ENCODE measurements around the gene KCNG1. TPM values are rescaled to one million over a fixed set of nuclear protein-coding genes. Genes with fewer than 3 reads are reported as not detected.

The KCNG1 gene
- total RNA-seq, 1 donor from 2014 or later = 78.8 TPM

DNA sequence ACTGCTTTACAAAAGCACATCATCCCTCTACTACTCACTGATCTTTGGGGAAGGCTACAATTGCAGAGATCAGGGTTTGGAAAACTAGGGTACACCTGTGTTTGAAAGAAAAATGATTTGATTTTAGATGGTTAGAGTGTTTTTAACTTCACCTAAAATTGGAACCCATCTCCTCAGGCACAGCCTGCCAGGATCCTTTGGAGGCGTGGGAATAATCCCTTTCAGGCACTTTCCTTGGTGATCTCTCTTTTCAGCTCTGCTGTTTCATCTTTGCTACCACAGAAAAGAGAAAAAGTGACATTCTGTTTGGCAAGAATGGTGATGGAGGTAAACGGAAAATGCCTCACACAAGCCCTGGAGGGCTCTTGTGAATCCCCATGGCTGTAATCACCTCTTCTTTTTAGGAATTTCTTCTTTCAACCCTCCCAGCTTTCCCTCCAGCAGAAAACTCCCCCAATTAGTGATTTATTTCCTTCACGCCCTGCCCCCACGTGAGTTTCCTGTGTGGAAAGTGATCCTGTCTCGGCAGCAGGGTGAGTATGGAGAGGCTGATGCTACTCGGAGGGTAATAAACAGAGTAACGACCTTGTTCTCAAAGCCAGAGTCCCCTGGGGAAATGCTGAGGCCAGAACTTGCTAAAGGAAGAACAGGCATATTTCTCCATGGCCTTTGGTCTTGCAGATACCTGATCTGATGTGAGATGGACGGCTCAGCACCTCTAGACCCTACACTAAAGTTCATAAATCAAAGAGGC is 9.2 kb downstream of the KCNG1 start:
- DNase-seq (ENCODE audit: extremely low spot score, unreplicated experiment) = no peak
- no peaks in the 10 kb centered on the region for H3K27me3 Mint-ChIP-seq
- H3K27ac Mint-ChIP-seq = peak overlapping the region; percentile 23
- H3K4me1 Mint-ChIP-seq (ENCODE audit: unreplicated experiment) = peaks cover 37% of the 10 kb centered on the region
- TF ChIP-seq, protein P1, sequence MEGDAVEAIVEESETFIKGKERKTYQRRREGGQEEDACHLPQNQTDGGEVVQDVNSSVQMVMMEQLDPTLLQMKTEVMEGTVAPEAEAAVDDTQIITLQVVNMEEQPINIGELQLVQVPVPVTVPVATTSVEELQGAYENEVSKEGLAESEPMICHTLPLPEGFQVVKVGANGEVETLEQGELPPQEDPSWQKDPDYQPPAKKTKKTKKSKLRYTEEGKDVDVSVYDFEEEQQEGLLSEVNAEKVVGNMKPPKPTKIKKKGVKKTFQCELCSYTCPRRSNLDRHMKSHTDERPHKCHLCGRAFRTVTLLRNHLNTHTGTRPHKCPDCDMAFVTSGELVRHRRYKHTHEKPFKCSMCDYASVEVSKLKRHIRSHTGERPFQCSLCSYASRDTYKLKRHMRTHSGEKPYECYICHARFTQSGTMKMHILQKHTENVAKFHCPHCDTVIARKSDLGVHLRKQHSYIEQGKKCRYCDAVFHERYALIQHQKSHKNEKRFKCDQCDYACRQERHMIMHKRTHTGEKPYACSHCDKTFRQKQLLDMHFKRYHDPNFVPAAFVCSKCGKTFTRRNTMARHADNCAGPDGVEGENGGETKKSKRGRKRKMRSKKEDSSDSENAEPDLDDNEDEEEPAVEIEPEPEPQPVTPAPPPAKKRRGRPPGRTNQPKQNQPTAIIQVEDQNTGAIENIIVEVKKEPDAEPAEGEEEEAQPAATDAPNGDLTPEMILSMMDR (conservative IDR thresholded peaks at IDR 0.05) = no peak
- peak overlapping the region; percentile 6 for H3K4me3 Mint-ChIP-seq
- peaks cover 16% of the 10 kb centered on the region for H3K36me3 Mint-ChIP-seq
- no peaks in the 10 kb centered on the region for H3K9me3 Mint-ChIP-seq

DNA sequence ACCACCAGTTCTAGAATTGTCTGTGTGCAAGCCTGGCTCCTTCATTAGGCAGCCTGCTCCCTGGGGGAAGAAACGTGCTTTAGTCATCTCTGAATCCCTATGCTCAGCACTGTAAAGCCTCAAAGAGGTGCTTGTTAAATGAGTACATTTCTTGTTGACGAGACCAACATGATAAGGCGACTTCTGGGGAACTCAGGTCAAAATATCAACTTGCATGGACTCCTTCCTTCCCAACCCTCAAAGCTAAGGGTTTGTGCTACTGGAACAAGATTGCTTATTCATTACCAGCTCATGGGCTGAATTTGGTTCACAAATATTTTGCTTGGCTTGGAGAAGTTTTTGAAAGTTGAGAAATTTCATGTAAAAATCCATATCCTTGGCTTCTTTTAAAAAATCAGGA is 10.6 kb downstream of the KCNG1 start:
- no peaks in the 10 kb centered on the region for H3K27me3 Mint-ChIP-seq
- H3K36me3 Mint-ChIP-seq = peaks cover 13% of the 10 kb centered on the region
- no peak for DNase-seq (ENCODE audit: extremely low spot score, unreplicated experiment)
- TF ChIP-seq, protein P1 (conservative IDR thresholded peaks at IDR 0.05) = no peak
- no peak overlapping the region for H3K27ac Mint-ChIP-seq
- no peak overlapping the region for H3K4me3 Mint-ChIP-seq
- H3K9me3 Mint-ChIP-seq = no peaks in the 10 kb centered on the region
- H3K4me1 Mint-ChIP-seq (ENCODE audit: unreplicated experiment) = peaks cover 31% of the 10 kb centered on the region

DNA sequence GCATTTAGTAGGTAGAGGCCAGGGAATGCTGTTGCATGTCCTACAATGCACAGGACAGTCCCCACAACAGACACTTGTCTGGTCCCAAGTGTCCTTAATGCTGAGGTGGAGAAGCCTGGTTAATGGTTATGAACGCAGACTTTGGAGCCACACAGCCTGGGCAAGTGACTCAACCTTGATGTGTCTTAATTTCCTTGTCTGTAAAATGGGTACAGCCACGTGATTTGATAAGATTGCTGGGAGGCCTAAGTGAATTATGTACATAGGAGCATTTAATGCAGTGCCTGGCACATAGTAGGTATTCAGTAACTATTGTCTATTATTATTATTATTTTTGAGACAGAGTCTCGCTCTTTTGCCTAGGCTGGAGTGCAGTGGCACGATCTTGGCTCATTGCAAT is 11.4 kb downstream of the KCNG1 start:
- Mint-ChIP-seq H3K27ac (no peak overlapping the region), H3K9me3 (no peaks in the 10 kb centered on the region), H3K27me3 (no peaks in the 10 kb centered on the region), H3K4me1 (ENCODE audit: unreplicated experiment) (peaks cover 24% of the 10 kb centered on the region), H3K4me3 (no peak overlapping the region), H3K36me3 (peaks cover 7% of the 10 kb centered on the region)
- DNase-seq (ENCODE audit: extremely low spot score, unreplicated experiment) = no peak
- TF ChIP-seq, protein P1 (conservative IDR thresholded peaks at IDR 0.05) = no peak

GRCh38 chr20:51010932-51011331 is 12.0 kb downstream of the KCNG1 start:
- peaks cover 11% of the 10 kb centered on the region for H3K36me3 Mint-ChIP-seq
- H3K9me3 Mint-ChIP-seq = no peaks in the 10 kb centered on the region
- TF ChIP-seq, protein P1 (conservative IDR thresholded peaks at IDR 0.05) = no peak
- no peaks in the 10 kb centered on the region for H3K27me3 Mint-ChIP-seq
- H3K27ac Mint-ChIP-seq = no peak overlapping the region
- DNase-seq (ENCODE audit: extremely low spot score, unreplicated experiment) = no peak
- H3K4me3 Mint-ChIP-seq = no peak overlapping the region
- peaks cover 24% of the 10 kb centered on the region for H3K4me1 Mint-ChIP-seq (ENCODE audit: unreplicated experiment)

- DNase-seq (ENCODE audit: extremely low spot score, unreplicated experiment) = no peak
- Mint-ChIP-seq H3K27me3 (no peaks in the 10 kb centered on the region), H3K4me3 (no peak overlapping the region), H3K27ac (no peak overlapping the region), H3K36me3 (peaks cover 5% of the 10 kb centered on the region), H3K4me1 (ENCODE audit: unreplicated experiment) (peaks cover 16% of the 10 kb centered on the region), H3K9me3 (no peaks in the 10 kb centered on the region)
- TF ChIP-seq, protein P1 (conservative IDR thresholded peaks at IDR 0.05) = no peak
Observed at GRCh38 chr20:51010043-51010365, 12.9 kb downstream of the KCNG1 start.
